ENCODE results near the gene GREB1.
A peak's percentile ranks its signal among the peaks of the same experiment; 100 is the strongest.

Gene GREB1

GRCh38 chr2:11574176-11575046 is 40.6 kb downstream of the GREB1 start:
- H3K4me3 ChIP-seq (ENCODE audit: low read length), result no peak overlapping the region
- no peak for TF ChIP-seq CTCF (IDR thresholded peaks at IDR 0.05; ENCODE audit: insufficient read depth, low read depth, low read length, missing control alignments)
- DNase-seq (ENCODE audit: low read depth), result peak; percentile 6

- DNase-seq (ENCODE audit: low read depth), result no peak
- no peak for TF ChIP-seq CTCF (IDR thresholded peaks at IDR 0.05; ENCODE audit: insufficient read depth, low read depth, low read length, missing control alignments)
- no peak overlapping the region for H3K4me3 ChIP-seq (ENCODE audit: low read length)
Measured at GRCh38 chr2:11576398-11576797, 42.6 kb downstream of the GREB1 start.

GRCh38 chr2:11577101-11577883 is 43.4 kb downstream of the GREB1 start:
- DNase-seq (ENCODE audit: low read depth), result no peak
- no peak for TF ChIP-seq CTCF (IDR thresholded peaks at IDR 0.05; ENCODE audit: insufficient read depth, low read depth, low read length, missing control alignments)
- no peak overlapping the region for H3K4me3 ChIP-seq (ENCODE audit: low read length)

GRCh38 chr2:11578081-11578948 is 44.5 kb downstream of the GREB1 start:
- no peak for TF ChIP-seq CTCF (IDR thresholded peaks at IDR 0.05; ENCODE audit: insufficient read depth, low read depth, low read length, missing control alignments)
- no peak overlapping the region for H3K4me3 ChIP-seq (ENCODE audit: low read length)
- DNase-seq (ENCODE audit: low read depth), result no peak

GRCh38 chr2:11578986-11579774 is 45.3 kb downstream of the GREB1 start:
- no peak for TF ChIP-seq CTCF (IDR thresholded peaks at IDR 0.05; ENCODE audit: insufficient read depth, low read depth, low read length, missing control alignments)
- no peak for DNase-seq (ENCODE audit: low read depth)
- no peak overlapping the region for H3K4me3 ChIP-seq (ENCODE audit: low read length)
